HL-60 (cell line): Measurements from ENCODE around the gene CREB3.

ENCODE experiments used
- DNase-seq, 2 experiments: peaks; one replicate each; pipeline ENCODE4 v3.0.0-alpha.2; 2010 to 2020; ENCODE audit warnings: low read depth in 1 of 2, low spot score in 1 of 2
- H3K27ac ChIP-seq: fragments of 250-450 bp; sonication (Bioruptor Pico); replicated peaks from 2 replicates; pipeline ENCODE4 v1.5.1; 2020; ENCODE audit warnings: mild to moderate bottlenecking, moderate library complexity
- H3K27me3 ChIP-seq: fragments of 250-450 bp; sonication (Bioruptor Pico); 2 replicates; pipeline ENCODE4 v1.5.1; 2021; ENCODE audit warnings: mild to moderate bottlenecking, moderate library complexity; ENCODE audit not compliant: insufficient read depth, poor library complexity, severe bottlenecking
- H3K4me3 ChIP-seq: replicated peaks from 2 replicates; pipeline ENCODE4 v1.5.1; 2011; ENCODE audit warnings: mild to moderate bottlenecking, control low read depth, low read length; ENCODE audit not compliant: insufficient read depth
- CTCF ChIP-seq: IDR thresholded peaks from one replicate; pipeline ENCODE4 v1.5.1; 2011; ENCODE audit warnings: low read length, control low read depth, inconsistent platforms; ENCODE audit not compliant: insufficient read depth
- GABPA ChIP-seq: IDR thresholded peaks from 2 replicates; pipeline ENCODE4 v1.6.1; 2012; ENCODE audit warnings: low read depth
- POLR2AphosphoS5 ChIP-seq: IDR thresholded peaks from 2 replicates; pipeline ENCODE4 v1.6.1; 2012; ENCODE audit warnings: low read depth
- SPI1 ChIP-seq: IDR thresholded peaks from 2 replicates; pipeline ENCODE4 v1.6.1; 2012; ENCODE audit warnings: low read depth, mild to moderate bottlenecking, borderline replicate concordance
- TF ChIP-seq, protein P1 (sequence below): IDR thresholded peaks from 2 replicates; pipeline ENCODE4 v1.6.1; 2012; ENCODE audit warnings: low read depth; ENCODE audit not compliant: insufficient replicate concordance

CREB3 gene

DNA sequence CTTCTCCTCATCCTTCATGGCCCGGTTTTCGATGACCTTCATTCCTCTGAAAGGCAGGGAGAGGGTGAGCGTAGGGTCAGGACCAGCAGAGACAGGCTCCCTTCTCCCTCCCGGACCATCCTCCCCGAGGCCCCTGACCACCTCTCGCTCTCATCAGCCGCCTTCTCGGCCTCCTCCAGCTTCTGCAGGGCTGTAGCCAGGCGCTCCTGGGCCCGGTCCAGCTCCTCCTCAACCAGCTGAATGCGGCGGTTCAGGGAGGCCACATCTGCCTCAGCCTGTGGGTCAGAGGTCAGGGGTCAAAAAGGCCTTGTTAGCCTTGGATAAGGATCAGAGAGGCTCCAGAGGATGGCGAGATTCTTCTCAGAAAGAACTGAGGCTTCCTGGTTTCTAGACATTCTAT lies 47.0 kb upstream of the CREB3 start:
- TF ChIP-seq, protein P1, sequence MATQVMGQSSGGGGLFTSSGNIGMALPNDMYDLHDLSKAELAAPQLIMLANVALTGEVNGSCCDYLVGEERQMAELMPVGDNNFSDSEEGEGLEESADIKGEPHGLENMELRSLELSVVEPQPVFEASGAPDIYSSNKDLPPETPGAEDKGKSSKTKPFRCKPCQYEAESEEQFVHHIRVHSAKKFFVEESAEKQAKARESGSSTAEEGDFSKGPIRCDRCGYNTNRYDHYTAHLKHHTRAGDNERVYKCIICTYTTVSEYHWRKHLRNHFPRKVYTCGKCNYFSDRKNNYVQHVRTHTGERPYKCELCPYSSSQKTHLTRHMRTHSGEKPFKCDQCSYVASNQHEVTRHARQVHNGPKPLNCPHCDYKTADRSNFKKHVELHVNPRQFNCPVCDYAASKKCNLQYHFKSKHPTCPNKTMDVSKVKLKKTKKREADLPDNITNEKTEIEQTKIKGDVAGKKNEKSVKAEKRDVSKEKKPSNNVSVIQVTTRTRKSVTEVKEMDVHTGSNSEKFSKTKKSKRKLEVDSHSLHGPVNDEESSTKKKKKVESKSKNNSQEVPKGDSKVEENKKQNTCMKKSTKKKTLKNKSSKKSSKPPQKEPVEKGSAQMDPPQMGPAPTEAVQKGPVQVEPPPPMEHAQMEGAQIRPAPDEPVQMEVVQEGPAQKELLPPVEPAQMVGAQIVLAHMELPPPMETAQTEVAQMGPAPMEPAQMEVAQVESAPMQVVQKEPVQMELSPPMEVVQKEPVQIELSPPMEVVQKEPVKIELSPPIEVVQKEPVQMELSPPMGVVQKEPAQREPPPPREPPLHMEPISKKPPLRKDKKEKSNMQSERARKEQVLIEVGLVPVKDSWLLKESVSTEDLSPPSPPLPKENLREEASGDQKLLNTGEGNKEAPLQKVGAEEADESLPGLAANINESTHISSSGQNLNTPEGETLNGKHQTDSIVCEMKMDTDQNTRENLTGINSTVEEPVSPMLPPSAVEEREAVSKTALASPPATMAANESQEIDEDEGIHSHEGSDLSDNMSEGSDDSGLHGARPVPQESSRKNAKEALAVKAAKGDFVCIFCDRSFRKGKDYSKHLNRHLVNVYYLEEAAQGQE, result no peak
- no peaks in the 10 kb centered on the region for H3K27me3 ChIP-seq
- H3K27ac ChIP-seq, result no peak overlapping the region
- no peak overlapping the region for H3K4me3 ChIP-seq
- DNase-seq, result no peak

- H3K27ac ChIP-seq, result no peak overlapping the region
- no peak for DNase-seq
- no peak overlapping the region for H3K4me3 ChIP-seq
- TF ChIP-seq SPI1 (no peak), CTCF (no peak), GABPA (no peak), POLR2AphosphoS5 (no peak)
- TF ChIP-seq, protein P1, result no peak
- H3K27me3 ChIP-seq, result no peaks in the 10 kb centered on the region
Observed at GRCh38 chr9:35686222-35687203, 46.0 kb upstream of the CREB3 start.

DNA sequence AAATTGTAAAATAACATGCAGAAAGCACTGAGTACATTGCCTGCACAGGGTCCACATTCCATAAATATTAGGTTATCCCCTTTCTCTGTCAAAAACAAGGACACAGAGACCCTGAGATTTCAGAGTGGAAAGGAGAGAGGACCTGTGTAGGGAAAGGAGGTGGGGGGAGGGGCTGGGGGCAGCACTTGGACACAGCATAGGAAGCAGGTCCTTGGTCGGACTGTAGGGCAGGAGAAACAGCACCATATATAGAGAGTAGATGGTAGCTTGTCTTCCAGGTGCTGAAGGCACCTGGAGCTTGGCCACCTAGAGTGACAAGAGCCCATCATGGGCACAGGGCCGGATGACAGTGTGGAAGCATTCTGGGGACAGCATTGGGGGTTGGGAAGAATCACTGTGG lies 45.2 kb upstream of the CREB3 start:
- H3K4me3 ChIP-seq, result no peak overlapping the region
- no peak overlapping the region for H3K27ac ChIP-seq
- no peak for DNase-seq
- H3K27me3 ChIP-seq, result no peaks in the 10 kb centered on the region
- TF ChIP-seq POLR2AphosphoS5 (no peak), SPI1 (no peak)
- TF ChIP-seq, protein P1, result no peak

DNA sequence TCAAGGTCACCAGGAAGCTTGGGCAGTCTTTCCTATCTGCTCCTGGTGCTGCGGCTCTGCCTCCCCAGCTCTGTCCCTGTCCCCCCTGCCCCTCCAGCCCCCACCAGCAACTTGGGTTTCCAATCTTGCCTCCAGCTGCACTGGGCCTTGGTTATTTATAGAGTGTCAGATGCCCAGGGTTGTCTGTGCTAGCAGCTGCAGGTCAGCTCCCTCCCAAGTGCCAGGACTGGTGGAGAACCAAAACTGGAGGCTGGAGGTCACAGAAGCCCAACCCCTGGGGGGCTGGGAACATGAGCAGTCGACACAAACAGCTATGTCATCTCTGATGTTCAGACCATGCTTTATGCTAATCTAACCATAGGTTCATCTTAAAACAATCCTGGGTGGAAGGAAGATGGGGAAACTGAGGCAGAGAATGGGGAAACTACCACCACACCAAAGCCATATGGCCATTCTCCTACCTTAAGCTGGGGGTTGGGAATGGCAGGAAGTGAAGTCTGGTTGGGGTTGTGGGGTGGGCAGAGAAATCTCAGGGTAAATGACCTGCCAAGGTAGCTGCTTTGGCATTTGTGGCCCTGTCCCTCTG lies 44.4 kb upstream of the CREB3 start:
- no peak for TF ChIP-seq SPI1
- no peak for TF ChIP-seq GABPA
- Histone ChIP-seq H3K27me3 (no peaks in the 10 kb centered on the region), H3K27ac (no peak overlapping the region), H3K4me3 (no peak overlapping the region)
- no peak for DNase-seq
